ENCODE data around the gene CALR.
"Not testable (repeated sequence)": the region's sequence is repeated elsewhere in the genome, so short reads cannot be mapped to it uniquely, and the experiment has no call there.

The CALR gene

GRCh38 chr19:12952488-12953137 lies 14.2 kb downstream of the CALR start:
- Histone ChIP-seq H3K27me3 (ENCODE audit: control insufficient read depth in 5 of 5, insufficient read depth in 4 of 5, low read length in 5 of 5) (no peaks in the 10 kb centered on the region), H3K4me3 (ENCODE audit: low read depth in 1 of 5, low read length in 5 of 5) (no peak overlapping the region), H3K9me3 (ENCODE audit: control insufficient read depth in 5 of 5, low read length in 5 of 5) (no peaks in the 10 kb centered on the region), H3K27ac (ENCODE audit: low read depth, low read length) (peak overlapping the region; percentile 37), H3K36me3 (ENCODE audit: control insufficient read depth in 5 of 5, insufficient read depth in 5 of 5, low read length in 5 of 5) (peaks cover 0 to 70% (median 68%) of the 10 kb centered on the region in 5 donors), H3K4me1 (ENCODE audit: control insufficient read depth in 5 of 5, insufficient read depth in 5 of 5, low read length in 5 of 5) (peaks cover 2 to 32% (median 26%) of the 10 kb centered on the region in 5 donors), H3K9ac (ENCODE audit: low read length in 5 of 5) (peak overlapping the region in 3 of 5 donors; percentile 28 to 49 (median 47))

DNA sequence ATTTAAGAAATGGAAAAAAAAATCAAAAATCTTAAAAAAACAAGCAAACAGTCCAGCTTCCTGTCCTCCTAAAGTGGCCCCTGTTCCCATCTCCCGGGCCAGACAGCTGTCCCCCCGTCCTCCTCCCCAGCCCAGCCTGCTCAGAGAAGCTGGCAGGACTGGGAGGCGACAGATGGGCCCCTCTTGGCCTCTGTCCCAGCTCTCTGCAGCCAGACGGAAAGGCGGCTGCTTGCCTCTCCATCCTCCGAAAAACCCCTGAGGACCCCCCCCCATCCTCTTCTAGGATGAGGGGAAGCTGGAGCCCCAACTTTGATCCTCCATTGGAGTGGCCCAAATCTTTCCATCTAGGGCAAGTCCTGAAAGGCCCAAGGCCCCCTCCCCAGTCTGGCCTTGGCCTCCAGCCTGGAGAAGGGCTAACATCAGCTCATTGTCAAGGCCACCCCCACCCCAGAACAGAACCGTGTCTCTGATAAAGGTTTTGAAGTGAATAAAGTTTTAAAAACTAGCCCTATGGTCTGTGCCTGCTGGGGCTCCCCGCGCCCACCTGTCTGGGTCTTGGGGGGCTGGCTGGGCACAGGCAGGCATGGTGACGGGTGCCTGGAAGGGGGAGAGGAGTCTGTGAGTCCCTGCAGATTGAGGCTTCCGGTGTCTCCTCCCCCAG lies 14.9 kb downstream of the CALR start:
- Histone ChIP-seq H3K9ac (ENCODE audit: low read length in 5 of 5) (peak overlapping the region in 2 of 5 donors; percentile 28 to 46), H3K27ac (ENCODE audit: low read depth, low read length) (peak overlapping the region; percentile 48), H3K36me3 (ENCODE audit: control insufficient read depth in 5 of 5, insufficient read depth in 5 of 5, low read length in 5 of 5) (peaks cover 0 to 63% (median 61%) of the 10 kb centered on the region in 5 donors), H3K4me3 (ENCODE audit: low read depth in 1 of 5, low read length in 5 of 5) (no peak overlapping the region), H3K9me3 (ENCODE audit: control insufficient read depth in 5 of 5, low read length in 5 of 5) (no peaks in the 10 kb centered on the region), H3K4me1 (ENCODE audit: control insufficient read depth in 5 of 5, insufficient read depth in 5 of 5, low read length in 5 of 5) (peaks cover 2 to 29% (median 22%) of the 10 kb centered on the region in 5 donors), H3K27me3 (ENCODE audit: control insufficient read depth in 5 of 5, insufficient read depth in 4 of 5, low read length in 5 of 5) (no peaks in the 10 kb centered on the region)

DNA sequence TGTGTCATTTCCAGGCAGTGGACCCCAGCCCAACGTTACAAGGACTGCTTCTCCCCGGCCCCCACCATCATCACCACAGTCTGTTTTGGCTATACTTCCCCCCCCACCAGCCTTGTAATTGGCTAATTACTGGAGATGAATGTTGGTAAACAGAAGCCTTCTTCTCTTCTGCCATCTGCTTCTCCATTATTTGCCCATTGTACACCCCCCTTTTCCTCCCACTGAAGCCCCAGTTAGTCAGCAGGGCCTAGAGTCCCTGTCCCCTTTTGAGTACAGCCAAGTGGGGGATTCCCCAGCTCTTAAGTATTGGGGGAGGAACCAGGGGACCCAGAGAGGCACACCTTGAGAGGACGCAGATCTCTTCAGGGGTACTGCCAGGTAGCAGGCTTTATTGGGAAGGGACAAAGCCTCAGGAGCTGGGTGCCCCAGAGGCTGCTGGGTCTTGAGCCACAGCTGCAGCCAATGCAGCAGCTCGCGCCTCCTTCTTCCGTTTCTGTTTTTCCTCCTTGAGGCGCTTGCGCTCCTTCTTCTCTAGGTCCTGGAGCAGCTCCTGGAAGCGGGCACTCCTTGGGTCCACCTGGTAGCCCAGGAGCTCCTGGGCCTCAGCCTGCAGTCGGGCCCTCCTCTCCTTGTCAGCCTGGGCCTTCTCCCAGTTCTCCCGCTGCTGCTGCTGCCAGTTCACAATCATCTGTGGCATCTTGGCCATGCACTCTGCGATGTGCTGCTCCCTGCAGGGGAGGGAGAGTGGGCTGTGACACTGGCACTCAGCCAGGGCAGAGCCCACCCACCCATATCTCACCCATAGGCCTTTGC lies 15.6 kb downstream of the CALR start:
- H3K4me3 ChIP-seq (ENCODE audit: low read depth in 1 of 5, low read length in 5 of 5): no peak overlapping the region
- no peaks in the 10 kb centered on the region for H3K9me3 ChIP-seq (ENCODE audit: control insufficient read depth in 5 of 5, low read length in 5 of 5)
- peaks cover 0 to 56% (median 54%) of the 10 kb centered on the region in 5 donors for H3K36me3 ChIP-seq (ENCODE audit: control insufficient read depth in 5 of 5, insufficient read depth in 5 of 5, low read length in 5 of 5)
- peak overlapping the region in 1 of 5 donors; percentile 40 for H3K9ac ChIP-seq (ENCODE audit: low read length in 5 of 5)
- peak overlapping the region; percentile 48 for H3K27ac ChIP-seq (ENCODE audit: low read depth, low read length)
- peaks cover 2 to 29% (median 21%) of the 10 kb centered on the region in 5 donors for H3K4me1 ChIP-seq (ENCODE audit: control insufficient read depth in 5 of 5, insufficient read depth in 5 of 5, low read length in 5 of 5)
- H3K27me3 ChIP-seq (ENCODE audit: control insufficient read depth in 5 of 5, insufficient read depth in 4 of 5, low read length in 5 of 5): no peaks in the 10 kb centered on the region

GRCh38 chr19:12954612-12954962 lies 16.2 kb downstream of the CALR start:
- Histone ChIP-seq H3K36me3 (ENCODE audit: control insufficient read depth in 5 of 5, insufficient read depth in 5 of 5, low read length in 5 of 5) (peaks cover 0 to 50% (median 48%) of the 10 kb centered on the region in 5 donors), H3K27ac (ENCODE audit: low read depth, low read length) (peak overlapping the region; percentile 41), H3K27me3 (ENCODE audit: control insufficient read depth in 5 of 5, insufficient read depth in 4 of 5, low read length in 5 of 5) (no peaks in the 10 kb centered on the region), H3K9ac (ENCODE audit: low read length in 5 of 5) (no peak overlapping the region), H3K4me1 (ENCODE audit: control insufficient read depth in 5 of 5, insufficient read depth in 5 of 5, low read length in 5 of 5) (peaks cover 2 to 29% (median 21%) of the 10 kb centered on the region in 5 donors), H3K9me3 (ENCODE audit: control insufficient read depth in 5 of 5, low read length in 5 of 5) (no peaks in the 10 kb centered on the region), H3K4me3 (ENCODE audit: low read depth in 1 of 5, low read length in 5 of 5) (no peak overlapping the region)

GRCh38 chr19:12955575-12955974 lies 17.2 kb downstream of the CALR start:
- Histone ChIP-seq H3K36me3 (ENCODE audit: control insufficient read depth in 5 of 5, insufficient read depth in 5 of 5, low read length in 5 of 5) (peaks cover 0 to 41% (median 40%) of the 10 kb centered on the region in 5 donors), H3K9ac (ENCODE audit: low read length in 5 of 5) (peak overlapping the region in 3 of 5 donors; percentile 46 to 88 (median 87)), H3K4me1 (ENCODE audit: control insufficient read depth in 5 of 5, insufficient read depth in 5 of 5, low read length in 5 of 5) (peaks cover 2 to 26% (median 21%) of the 10 kb centered on the region in 5 donors), H3K4me3 (ENCODE audit: low read depth in 1 of 5, low read length in 5 of 5) (peak overlapping the region in 2 of 5 donors; percentile 77 to 95), H3K27ac (ENCODE audit: low read depth, low read length) (peak overlapping the region; percentile 62)
- not testable (repeated sequence) for H3K9me3 ChIP-seq (ENCODE audit: control insufficient read depth in 5 of 5, low read length in 5 of 5); H3K27me3 ChIP-seq (ENCODE audit: control insufficient read depth in 5 of 5, insufficient read depth in 4 of 5, low read length in 5 of 5)

DNA sequence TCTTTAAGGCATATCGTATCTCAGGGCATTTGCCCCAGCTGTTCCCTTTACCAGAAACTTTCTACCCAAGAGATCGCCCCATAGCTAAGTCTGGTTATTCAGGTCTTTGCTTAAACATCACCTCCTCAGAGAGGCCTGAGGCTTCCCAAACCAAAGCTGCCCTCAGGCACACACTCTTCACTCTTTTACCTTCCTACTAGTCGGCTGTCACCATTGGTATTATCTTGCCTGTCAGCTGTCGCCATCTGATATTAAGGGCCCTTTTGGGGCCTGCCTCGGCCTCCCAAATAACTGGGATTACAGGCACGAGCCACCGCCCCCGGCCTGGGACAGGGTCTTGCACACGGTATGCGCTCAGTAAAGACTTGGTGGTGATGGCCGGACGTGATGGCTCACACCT lies 17.6 kb downstream of the CALR start:
- Histone ChIP-seq H3K27me3 (ENCODE audit: control insufficient read depth in 5 of 5, insufficient read depth in 4 of 5, low read length in 5 of 5) (no peaks in the 10 kb centered on the region), H3K9ac (ENCODE audit: low read length in 5 of 5) (peak overlapping the region in 4 of 5 donors; percentile 46 to 88 (median 88)), H3K4me3 (ENCODE audit: low read depth in 1 of 5, low read length in 5 of 5) (peak overlapping the region; percentile 77 to 99 (median 87)), H3K9me3 (ENCODE audit: control insufficient read depth in 5 of 5, low read length in 5 of 5) (no peaks in the 10 kb centered on the region), H3K4me1 (ENCODE audit: control insufficient read depth in 5 of 5, insufficient read depth in 5 of 5, low read length in 5 of 5) (peaks cover 2 to 26% (median 21%) of the 10 kb centered on the region in 5 donors), H3K36me3 (ENCODE audit: control insufficient read depth in 5 of 5, insufficient read depth in 5 of 5, low read length in 5 of 5) (peaks cover 0 to 36% (median 35%) of the 10 kb centered on the region in 5 donors), H3K27ac (ENCODE audit: low read depth, low read length) (peak overlapping the region; percentile 62)

DNA sequence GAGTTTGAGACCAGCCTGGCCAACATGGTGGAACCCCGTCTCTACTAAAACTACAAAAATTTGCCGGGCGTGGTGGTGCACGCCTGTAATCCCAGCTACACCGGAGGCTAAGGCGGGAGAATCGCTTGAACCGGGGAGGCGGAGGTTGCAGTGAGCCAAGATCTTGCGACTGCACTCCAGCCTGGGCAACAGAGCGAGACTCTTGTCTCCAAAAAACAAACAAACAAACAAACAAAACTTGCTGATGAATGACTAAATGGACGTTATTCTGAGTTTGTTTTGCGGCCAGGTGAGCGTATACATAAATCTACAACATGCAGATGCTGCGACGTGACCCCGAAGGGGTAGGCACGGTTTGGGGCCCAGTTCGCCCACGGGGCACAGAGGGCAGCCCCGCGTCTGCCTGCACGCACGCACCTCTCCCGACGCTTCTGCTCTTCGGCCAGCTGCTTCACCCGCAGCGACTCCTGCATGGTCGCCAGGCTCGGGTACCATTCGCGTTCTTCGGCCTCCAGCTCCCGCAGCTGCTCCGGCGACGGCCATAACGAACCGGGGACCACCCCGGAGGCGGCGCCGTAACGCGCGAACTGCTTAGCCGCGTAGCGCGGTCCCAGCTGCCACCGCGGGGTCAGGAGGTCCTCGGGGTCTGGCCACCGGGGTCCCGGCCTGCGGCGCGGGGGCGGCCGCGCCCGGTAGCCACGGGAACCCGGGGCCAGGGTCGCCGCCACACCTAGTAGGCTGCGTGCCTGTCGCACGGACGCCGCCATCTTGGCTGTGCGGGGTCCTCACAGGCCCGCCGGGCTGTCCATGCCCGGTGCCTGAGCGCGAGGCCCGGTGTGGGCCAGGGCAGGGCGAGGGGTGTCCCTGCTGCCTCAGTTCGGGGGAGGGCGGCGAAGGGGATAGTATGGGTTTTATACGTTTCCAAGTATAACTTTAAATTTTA lies 18.3 kb downstream of the CALR start, which contains the start of gene GADD45GIP1:
Gene GADD45GIP1 (minus strand): TSS at position 778 of the 943 bp plus-strand sequence. CDS start 11 bp downstream, at position 767.
- H3K27me3 ChIP-seq (ENCODE audit: control insufficient read depth in 5 of 5, insufficient read depth in 4 of 5, low read length in 5 of 5): no peaks in the 10 kb centered on the region
- peak within 1 kb of the TSS; percentile 56 to 88 (median 87) for H3K9ac ChIP-seq (ENCODE audit: low read length in 5 of 5)
- H3K4me3 ChIP-seq (ENCODE audit: low read depth in 1 of 5, low read length in 5 of 5): peak within 1 kb of the TSS; percentile 77 to 99 (median 87)
- peaks cover 0 to 29% (median 29%) of the 10 kb centered on the region in 5 donors for H3K36me3 ChIP-seq (ENCODE audit: control insufficient read depth in 5 of 5, insufficient read depth in 5 of 5, low read length in 5 of 5)
- peak within 1 kb of the TSS; percentile 62 for H3K27ac ChIP-seq (ENCODE audit: low read depth, low read length)
- peaks cover 2 to 26% (median 21%) of the 10 kb centered on the region in 5 donors for H3K4me1 ChIP-seq (ENCODE audit: control insufficient read depth in 5 of 5, insufficient read depth in 5 of 5, low read length in 5 of 5)
- no peaks in the 10 kb centered on the region for H3K9me3 ChIP-seq (ENCODE audit: control insufficient read depth in 5 of 5, low read length in 5 of 5)

DNA sequence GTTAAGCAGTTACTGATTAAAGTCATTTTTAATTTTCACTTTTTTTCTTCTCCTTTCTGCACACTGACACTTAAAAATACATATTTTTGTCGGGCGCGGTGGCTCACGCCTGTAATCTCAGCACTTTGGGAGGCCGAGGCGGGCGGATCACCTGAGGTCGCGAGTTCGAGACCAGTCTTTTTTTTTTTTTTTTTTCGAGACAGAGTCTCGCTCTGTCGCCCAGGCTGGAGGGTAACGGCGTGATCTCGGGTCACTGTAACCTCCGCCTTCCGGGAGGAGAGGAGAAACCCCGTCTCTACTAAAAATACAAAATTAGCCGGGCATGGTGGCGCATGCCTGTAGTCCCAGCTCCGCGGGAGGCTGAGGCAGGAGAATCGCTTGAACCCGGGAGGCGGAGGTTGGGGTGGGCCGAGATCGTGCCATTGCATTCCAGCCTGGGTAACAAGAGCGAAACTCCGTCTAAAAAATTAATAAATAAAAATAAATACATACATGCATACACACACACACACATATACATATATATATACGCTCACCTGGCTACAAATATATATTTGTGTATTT lies 19.1 kb downstream of the CALR start:
- peak overlapping the region; percentile 40 to 99 (median 87) for H3K4me3 ChIP-seq (ENCODE audit: low read depth in 1 of 5, low read length in 5 of 5)
- H3K36me3 ChIP-seq (ENCODE audit: control insufficient read depth in 5 of 5, insufficient read depth in 5 of 5, low read length in 5 of 5): peaks cover 0 to 23% (median 21%) of the 10 kb centered on the region in 5 donors
- H3K27ac ChIP-seq (ENCODE audit: low read depth, low read length): peak overlapping the region; percentile 62
- peak overlapping the region; percentile 48 to 88 (median 87) for H3K9ac ChIP-seq (ENCODE audit: low read length in 5 of 5)
- not testable (repeated sequence) for H3K9me3 ChIP-seq (ENCODE audit: control insufficient read depth in 5 of 5, low read length in 5 of 5); H3K27me3 ChIP-seq (ENCODE audit: control insufficient read depth in 5 of 5, insufficient read depth in 4 of 5, low read length in 5 of 5)
- peaks cover 2 to 25% (median 19%) of the 10 kb centered on the region in 5 donors for H3K4me1 ChIP-seq (ENCODE audit: control insufficient read depth in 5 of 5, insufficient read depth in 5 of 5, low read length in 5 of 5)

DNA sequence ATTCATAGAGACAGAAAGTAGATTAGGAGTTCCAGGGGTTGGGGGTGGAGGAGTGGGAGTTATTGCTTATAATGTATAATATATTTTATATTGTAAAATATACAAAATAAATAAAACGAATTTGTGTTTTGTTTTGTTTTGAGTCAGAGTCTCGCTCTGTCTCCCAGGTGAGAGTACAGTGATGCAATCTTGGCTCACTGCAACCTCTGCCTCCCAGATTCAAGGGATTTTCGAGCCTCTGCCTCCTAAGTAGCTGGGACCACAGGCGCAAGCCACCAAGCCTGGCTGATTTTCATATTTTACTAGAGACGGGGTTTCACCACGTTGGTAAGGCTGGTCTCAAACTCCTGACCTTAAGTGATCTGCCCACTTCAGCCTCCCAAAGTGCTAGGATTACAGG lies 21.1 kb downstream of the CALR start:
- no peaks in the 10 kb centered on the region for H3K27me3 ChIP-seq (ENCODE audit: control insufficient read depth in 5 of 5, insufficient read depth in 4 of 5, low read length in 5 of 5)
- peaks cover 0 to 5% (median 3%) of the 10 kb centered on the region in 5 donors for H3K36me3 ChIP-seq (ENCODE audit: control insufficient read depth in 5 of 5, insufficient read depth in 5 of 5, low read length in 5 of 5)
- no peak overlapping the region for H3K4me3 ChIP-seq (ENCODE audit: low read depth in 1 of 5, low read length in 5 of 5)
- no peak overlapping the region for H3K27ac ChIP-seq (ENCODE audit: low read depth, low read length)
- peaks cover 0 to 17% (median 15%) of the 10 kb centered on the region in 5 donors for H3K4me1 ChIP-seq (ENCODE audit: control insufficient read depth in 5 of 5, insufficient read depth in 5 of 5, low read length in 5 of 5)
- no peak overlapping the region for H3K9ac ChIP-seq (ENCODE audit: low read length in 5 of 5)
- no peaks in the 10 kb centered on the region for H3K9me3 ChIP-seq (ENCODE audit: control insufficient read depth in 5 of 5, low read length in 5 of 5)
